Measurements from ENCODE around the gene HCN4. TPM values are rescaled to one million over a fixed set of nuclear protein-coding genes. Genes with fewer than 3 reads are reported as not detected.

HCN4 gene
- total RNA-seq, 1 donor from 2014 or later: 3.0 TPM

GRCh38 chr15:73320619-73321180, 48.1 kb downstream of the HCN4 start:
- FAIRE-seq (no peak), DNase-seq (ENCODE audit: low read depth) (no peak)
- Histone ChIP-seq H3K27me3 (ENCODE audit: insufficient read depth, low read length) (no peaks in the 10 kb centered on the region), H3K4me1 (ENCODE audit: insufficient read depth, low read length) (no peaks in the 10 kb centered on the region), H3K4me2 (ENCODE audit: low read length) (no peak overlapping the region), H3K9me3 (ENCODE audit: insufficient read depth, low read depth, low read length) (no peaks in the 10 kb centered on the region), H3K9ac (ENCODE audit: low read length) (no peak overlapping the region), H3K27ac (ENCODE audit: low read depth, low read length) (no peak overlapping the region), H3K4me3 (ENCODE audit: insufficient read depth, low read depth, low read length) (no peak overlapping the region), H2AFZ (ENCODE audit: low read depth, low read length) (no peak overlapping the region), H3K36me3 (ENCODE audit: insufficient read depth, low read length) (no peaks in the 10 kb centered on the region), H3K79me2 (ENCODE audit: insufficient read depth, low read length) (no peaks in the 10 kb centered on the region), H4K20me1 (ENCODE audit: insufficient read depth, low read length) (no peaks in the 10 kb centered on the region)
- H3K27me3 Mint-ChIP-seq (ENCODE audit: low read depth, unreplicated experiment): peaks cover 12% of the 10 kb centered on the region
- no peak overlapping the region for H3K4me3 Mint-ChIP-seq (ENCODE audit: unreplicated experiment)
- no peaks in the 10 kb centered on the region for H3K36me3 Mint-ChIP-seq (ENCODE audit: low read depth, unreplicated experiment)
- H3K9me3 Mint-ChIP-seq (ENCODE audit: unreplicated experiment): no peaks in the 10 kb centered on the region
- H3K27ac Mint-ChIP-seq (ENCODE audit: unreplicated experiment): no peak overlapping the region
- TF ChIP-seq EZH2 (IDR thresholded peaks at IDR 0.05; ENCODE audit: insufficient read depth, low read length) (no peak), CTCF (IDR thresholded peaks at IDR 0.05; ENCODE audit: insufficient read depth, low read depth, low read length) (no peak)
- H3K4me1 Mint-ChIP-seq (ENCODE audit: low read depth, unreplicated experiment): peaks cover 2% of the 10 kb centered on the region

GRCh38 chr15:73319460-73320245, 49.1 kb downstream of the HCN4 start:
- H3K27me3 ChIP-seq (ENCODE audit: insufficient read depth, low read length): no peaks in the 10 kb centered on the region
- H3K36me3 ChIP-seq (ENCODE audit: insufficient read depth, low read length): no peaks in the 10 kb centered on the region
- TF ChIP-seq CTCF (IDR thresholded peaks at IDR 0.05; ENCODE audit: insufficient read depth, low read depth, low read length): no peak
- H3K9ac ChIP-seq (ENCODE audit: low read length): no peak overlapping the region
- FAIRE-seq: no peak
- H2AFZ ChIP-seq (ENCODE audit: low read depth, low read length): no peak overlapping the region
- Mint-ChIP-seq H3K4me3 (ENCODE audit: unreplicated experiment) (no peak overlapping the region), H3K4me1 (ENCODE audit: low read depth, unreplicated experiment) (no peaks in the 10 kb centered on the region), H3K36me3 (ENCODE audit: low read depth, unreplicated experiment) (no peaks in the 10 kb centered on the region), H3K27ac (ENCODE audit: unreplicated experiment) (peak overlapping the region; percentile 62), H3K9me3 (ENCODE audit: unreplicated experiment) (no peaks in the 10 kb centered on the region), H3K27me3 (ENCODE audit: low read depth, unreplicated experiment) (peaks cover 10% of the 10 kb centered on the region)
- no peak for DNase-seq (ENCODE audit: low read depth)
- H4K20me1 ChIP-seq (ENCODE audit: insufficient read depth, low read length): no peaks in the 10 kb centered on the region
- H3K9me3 ChIP-seq (ENCODE audit: insufficient read depth, low read depth, low read length): no peaks in the 10 kb centered on the region
- H3K79me2 ChIP-seq (ENCODE audit: insufficient read depth, low read length): no peaks in the 10 kb centered on the region
- no peak overlapping the region for H3K27ac ChIP-seq (ENCODE audit: low read depth, low read length)
- H3K4me3 ChIP-seq (ENCODE audit: insufficient read depth, low read depth, low read length): no peak overlapping the region
- no peaks in the 10 kb centered on the region for H3K4me1 ChIP-seq (ENCODE audit: insufficient read depth, low read length)
- H3K4me2 ChIP-seq (ENCODE audit: low read length): no peak overlapping the region
